DMS153 (cell line): ENCODE data around the gene RAF1.

Experiments used
- DNase-seq: peaks from one replicate; lab custom pipeline; 2025; lab: John Stamatoyannopoulos, UW

Gene RAF1

GRCh38 chr3:12591456-12591855 lies 72.5 kb downstream of the RAF1 start:
- DNase-seq, result no peak

DNA sequence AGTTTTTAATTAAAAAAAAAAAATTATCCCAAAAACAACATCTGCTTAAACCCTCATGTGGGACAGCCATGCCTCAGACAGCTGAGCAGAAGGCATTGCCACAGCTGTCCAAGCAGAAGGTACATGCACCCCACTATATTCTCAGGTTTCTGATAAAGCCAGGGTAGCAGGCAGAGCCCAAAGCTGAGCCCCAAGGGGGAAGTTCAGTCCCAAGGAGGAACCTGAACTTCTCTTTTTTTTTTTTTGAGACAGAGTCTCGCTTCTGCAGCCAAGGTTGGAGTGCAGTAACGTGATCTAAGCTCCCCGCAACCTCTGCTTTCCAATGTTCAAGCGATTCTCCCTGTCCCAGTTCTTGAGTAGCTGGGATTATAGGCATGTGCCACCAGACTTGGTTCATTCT lies 73.8 kb downstream of the RAF1 start:
- DNase-seq, result no peak

- DNase-seq, result peak; percentile 44
These were observed 75.6 kb downstream of the RAF1 start for GRCh38 chr3:12588039-12589009.

GRCh38 chr3:12586403-12586802 lies 77.5 kb downstream of the RAF1 start:
- no peak for DNase-seq

- no peak for DNase-seq
These were observed 77.9 kb downstream of the RAF1 start for GRCh38 chr3:12585970-12586369.

- DNase-seq, result no peak
These were observed 78.7 kb downstream of the RAF1 start for GRCh38 chr3:12585181-12585580.

- DNase-seq, result no peak
These were observed 79.8 kb downstream of the RAF1 start for GRCh38 chr3:12584083-12584482.

GRCh38 chr3:12583280-12583679 lies 80.6 kb downstream of the RAF1 start:
- no peak for DNase-seq

GRCh38 chr3:12582730-12583129 lies 81.2 kb downstream of the RAF1 start:
- DNase-seq, result no peak

DNA sequence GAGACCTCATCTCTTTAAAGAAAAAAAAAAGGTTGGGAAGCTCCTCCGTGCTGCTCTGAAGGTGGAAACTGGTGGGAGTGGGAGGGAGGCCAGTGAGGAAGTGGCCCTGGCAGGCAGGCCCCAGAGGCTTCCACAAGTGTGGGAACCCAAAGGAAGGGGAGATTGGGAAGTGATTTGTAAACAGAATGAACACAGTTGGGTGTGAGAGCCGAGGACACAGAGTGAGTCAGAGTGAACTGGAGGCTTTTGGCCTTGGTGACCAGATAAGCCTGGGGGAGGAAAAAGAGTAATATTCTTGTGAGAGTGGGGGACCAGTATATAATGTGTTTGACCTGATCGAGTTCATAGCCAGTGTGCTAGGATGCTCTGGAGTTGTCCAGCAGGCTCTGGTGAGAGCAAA lies 84.0 kb downstream of the RAF1 start:
- no peak for DNase-seq

GRCh38 chr3:12579456-12579855 lies 84.5 kb downstream of the RAF1 start:
- no peak for DNase-seq

DNA sequence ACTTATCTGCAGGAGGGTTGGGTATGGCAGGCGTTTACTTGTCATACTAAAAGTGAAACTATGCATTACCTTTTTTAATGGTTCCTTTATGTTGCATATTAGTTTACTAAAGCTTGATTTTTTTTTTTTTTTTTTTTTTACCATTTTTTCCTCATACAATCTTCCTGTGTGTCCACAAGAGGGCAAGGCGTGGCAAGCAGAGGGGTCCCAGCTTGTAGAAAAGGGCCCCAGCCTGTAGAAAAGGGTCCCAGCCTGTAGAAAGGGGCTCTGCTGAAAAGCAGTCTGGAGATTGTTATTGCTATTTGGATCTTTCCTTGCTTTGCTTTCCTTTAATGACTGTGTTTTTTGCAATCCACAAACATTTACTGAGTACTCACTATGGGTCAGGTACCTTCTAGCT lies 85.2 kb downstream of the RAF1 start:
- no peak for DNase-seq

DNA sequence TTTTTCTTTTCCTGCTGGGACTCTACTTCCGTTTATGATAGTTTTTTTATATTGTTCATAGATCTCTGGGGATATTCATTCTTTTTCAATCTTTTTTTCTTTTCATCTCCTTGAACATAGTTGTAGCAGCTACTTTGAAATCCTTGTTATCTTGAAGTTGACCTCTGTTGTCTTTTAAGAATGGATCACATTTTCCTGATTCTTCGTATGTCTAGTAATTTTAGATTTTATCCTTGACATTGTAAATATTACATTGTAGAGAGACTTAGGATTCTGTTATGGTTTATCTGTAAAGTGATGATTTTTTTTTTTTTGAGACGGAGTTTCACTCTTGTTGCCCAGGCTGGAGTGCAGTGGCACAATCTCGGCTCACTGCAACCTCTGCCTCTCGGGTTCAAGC lies 86.5 kb downstream of the RAF1 start:
- no peak for DNase-seq

DNA sequence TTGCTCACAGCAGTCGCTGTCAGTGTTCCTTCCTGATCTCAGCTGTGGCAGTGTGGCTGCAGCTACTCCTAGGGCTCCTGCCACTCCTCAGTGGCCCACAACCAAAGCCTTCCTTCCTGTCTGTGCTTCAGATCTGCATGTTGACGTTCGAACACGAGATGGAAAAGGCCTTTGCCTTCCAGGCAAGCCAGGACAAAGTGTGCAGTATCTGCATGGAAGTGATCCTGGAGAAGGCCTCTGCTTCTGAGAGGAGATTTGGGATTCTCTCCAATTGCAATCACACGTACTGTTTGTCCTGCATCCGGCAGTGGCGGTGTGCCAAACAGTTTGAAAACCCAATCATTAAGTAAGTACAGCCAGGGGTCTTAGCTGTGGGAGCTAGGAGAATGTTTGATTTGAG lies 89.3 kb downstream of the RAF1 start:
- DNase-seq, result no peak

- no peak for DNase-seq
These were observed 89.8 kb downstream of the RAF1 start for GRCh38 chr3:12574131-12574530.

DNA sequence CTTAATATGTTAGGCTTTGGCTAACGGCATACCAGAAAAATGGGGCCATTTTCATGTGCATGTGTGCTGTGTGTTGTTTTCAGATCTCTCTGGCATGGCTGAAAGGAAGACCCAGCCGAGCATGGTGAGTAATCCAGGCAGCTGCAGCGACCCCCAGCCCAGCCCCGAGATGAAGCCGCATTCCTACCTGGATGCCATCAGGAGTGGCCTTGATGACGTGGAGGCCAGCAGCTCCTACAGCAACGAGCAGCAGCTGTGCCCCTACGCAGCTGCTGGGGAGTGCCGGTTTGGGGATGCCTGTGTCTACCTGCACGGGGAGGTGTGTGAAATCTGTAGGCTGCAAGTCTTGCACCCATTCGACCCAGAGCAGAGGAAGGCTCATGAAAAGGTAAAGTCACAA lies 91.9 kb downstream of the RAF1 start:
- DNase-seq, result no peak

GRCh38 chr3:12569836-12570235 lies 94.1 kb downstream of the RAF1 start:
- no peak for DNase-seq

- no peak for DNase-seq
These were observed 95.2 kb downstream of the RAF1 start for GRCh38 chr3:12568747-12569146.

DNA sequence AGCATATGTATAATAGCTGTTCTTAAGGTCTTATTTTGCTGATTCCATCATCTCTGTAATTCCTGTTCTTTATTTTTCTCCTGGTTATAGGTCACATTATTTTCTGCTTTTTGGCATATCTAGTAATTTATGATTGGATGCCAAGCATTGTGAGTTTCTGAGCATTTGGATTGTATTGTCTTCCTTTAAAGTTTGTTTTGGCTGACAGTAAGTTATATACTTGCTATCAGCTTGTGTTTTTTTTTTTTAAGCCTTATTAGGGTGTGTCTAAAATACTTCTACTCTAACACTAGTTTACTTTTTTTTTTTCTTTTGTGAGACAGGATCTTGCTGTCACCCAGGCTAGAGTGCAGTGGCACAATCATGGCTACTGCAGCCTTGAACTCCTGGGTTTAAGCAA lies 96.9 kb downstream of the RAF1 start:
- no peak for DNase-seq

DNA sequence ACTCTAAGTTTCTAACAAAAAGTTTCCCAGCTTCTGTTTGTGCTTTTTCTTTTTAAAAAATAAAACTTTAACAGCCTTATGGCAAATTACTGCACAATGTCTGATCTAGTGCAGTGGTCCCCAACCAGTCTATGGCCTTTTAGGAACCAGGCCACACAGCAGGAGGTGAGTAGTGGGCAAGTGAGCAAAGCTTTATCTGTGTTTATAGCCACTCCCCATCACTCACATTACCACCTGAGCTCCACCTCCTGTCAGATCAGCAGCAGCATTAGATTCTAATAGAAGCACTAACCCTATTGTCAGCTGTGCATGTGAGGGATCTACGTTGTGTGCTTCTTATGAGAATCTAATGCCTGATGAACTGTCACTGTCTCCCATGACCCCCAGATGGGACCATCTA lies 101.5 kb downstream of the RAF1 start:
- no peak for DNase-seq

DNA sequence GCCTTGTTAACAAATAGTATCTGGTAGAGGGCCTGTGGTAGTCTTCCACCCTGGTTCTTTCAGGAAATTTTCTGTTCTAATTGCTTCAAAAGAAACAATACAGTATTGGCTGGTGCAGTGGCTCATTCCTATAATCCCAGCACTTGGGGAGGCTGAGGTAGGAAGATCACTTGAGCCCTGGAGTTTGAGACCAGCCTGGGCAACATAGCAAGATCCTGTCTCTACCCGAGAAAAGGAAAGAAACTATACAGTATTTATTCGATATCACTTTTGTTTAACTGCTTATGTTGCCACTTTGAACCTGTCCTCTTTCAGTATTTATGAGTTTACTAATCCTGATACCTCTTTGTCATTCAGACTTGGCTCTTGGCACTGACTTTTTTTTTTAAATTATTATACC lies 102.5 kb downstream of the RAF1 start:
- no peak for DNase-seq

GRCh38 chr3:12560505-12561190 lies 103.3 kb downstream of the RAF1 start:
- no peak for DNase-seq

DNA sequence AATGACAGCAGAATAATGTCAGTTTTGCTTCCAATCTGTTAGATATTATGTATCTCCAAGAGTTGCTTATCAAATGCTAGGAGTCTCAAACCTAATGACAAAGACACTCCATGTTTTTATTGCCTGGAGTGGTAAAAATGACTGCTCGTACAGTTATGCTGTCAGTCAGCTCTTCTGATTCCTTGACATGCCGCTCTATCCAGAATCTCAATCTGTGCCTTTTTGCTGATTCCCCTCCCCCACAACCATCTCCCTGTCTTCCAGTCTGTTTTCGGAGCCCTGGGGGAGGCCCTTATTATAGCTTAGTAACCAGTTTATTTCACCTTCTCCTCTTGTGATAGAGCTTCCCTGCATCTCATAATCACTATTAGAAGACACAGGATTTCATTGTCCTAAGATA lies 104.4 kb downstream of the RAF1 start:
- no peak for DNase-seq
